SK-N-SH treated with all-trans-retinoic acid at 6 μM for 48 hours (cell line): Measurements from ENCODE around the gene MPHOSPH8.
A peak's percentile ranks its signal among the peaks of the same experiment; 100 is the strongest.
"Not testable (repeated sequence)": the region's sequence is repeated elsewhere in the genome, so short reads cannot be mapped to it uniquely, and the experiment has no call there.

Experiments
- ATAC-seq: fragments of 200-7000 bp; cut with Tn5 transposase; 3 replicates; pipeline ENCODE4 v1.9.1; 2020; ENCODE audit warnings: mild to moderate bottlenecking, moderate library complexity
- ARNTL ChIP-seq: fragments of 450-650 bp; formaldehyde crosslinking; IDR thresholded peaks from 2 replicates; pipeline ENCODE4 v1.5.0; 2020; ENCODE audit warnings: low read depth, mild to moderate bottlenecking, moderate library complexity, borderline replicate concordance
- BACH2 ChIP-seq: fragments of 250-450 bp; sonication (Bioruptor Pico); IDR thresholded peaks from 2 replicates; pipeline ENCODE4 v1.9.0; 2021; ENCODE audit warnings: mild to moderate bottlenecking, borderline replicate concordance
- CREB5 ChIP-seq: fragments of 250-450 bp; sonication (Bioruptor Pico); IDR thresholded peaks from 2 replicates; pipeline ENCODE4 v1.5.1; 2020; ENCODE audit warnings: low read depth, mild to moderate bottlenecking, moderate library complexity
- CSDC2 ChIP-seq: fragments of 250-450 bp; sonication (Bioruptor Pico); IDR thresholded peaks from 2 replicates; pipeline ENCODE4 v1.5.0; 2020; ENCODE audit warnings: mild to moderate bottlenecking, moderate library complexity
- CSRNP3 ChIP-seq: fragments of 250-450 bp; sonication (Bioruptor Pico); IDR thresholded peaks from 2 replicates; pipeline ENCODE4 v1.5.1; 2021; ENCODE audit warnings: mild to moderate bottlenecking, moderate library complexity
- GLIS3 ChIP-seq: fragments of 250-450 bp; sonication (Bioruptor Pico); IDR thresholded peaks from 2 replicates; pipeline ENCODE4 v1.5.0; 2020; ENCODE audit warnings: mild to moderate bottlenecking, moderate library complexity
- ISL1 ChIP-seq: fragments of 250-450 bp; sonication (Bioruptor Pico); IDR thresholded peaks from 2 replicates; pipeline ENCODE4 v2.1.2; 2022; ENCODE audit warnings: mild to moderate bottlenecking, moderate library complexity
- POU6F1 ChIP-seq: fragments of 250-450 bp; sonication (Bioruptor Pico); IDR thresholded peaks from 2 replicates; pipeline ENCODE4 v1.8.0; 2021; ENCODE audit warnings: low read depth, mild to moderate bottlenecking, moderate library complexity, borderline replicate concordance
- PPARA ChIP-seq: fragments of 250-450 bp; sonication (Bioruptor Pico); IDR thresholded peaks from 2 replicates; pipeline ENCODE4 v1.5.0; 2020; ENCODE audit warnings: mild to moderate bottlenecking, borderline replicate concordance
- RARB ChIP-seq: fragments of 250-450 bp; sonication (Bioruptor Pico); IDR thresholded peaks from 2 replicates; pipeline ENCODE4 v1.8.0; 2021; ENCODE audit warnings: mild to moderate bottlenecking, moderate library complexity
- SNAI2 ChIP-seq: fragments of 250-450 bp; sonication (Bioruptor Pico); IDR thresholded peaks from 2 replicates; pipeline ENCODE4 v1.5.0; 2020; ENCODE audit warnings: mild to moderate bottlenecking, moderate library complexity
- TCF4 ChIP-seq: fragments of 250-450 bp; sonication (Bioruptor Pico); IDR thresholded peaks from 2 replicates; pipeline ENCODE4 v1.8.0; 2021; ENCODE audit warnings: mild to moderate bottlenecking, moderate library complexity, borderline replicate concordance
- TSHZ2 ChIP-seq: fragments of 250-450 bp; sonication (Bioruptor Pico); IDR thresholded peaks from 2 replicates; pipeline ENCODE4 v1.5.0; 2020; ENCODE audit warnings: mild to moderate bottlenecking, moderate library complexity
- ZC3H10 ChIP-seq: fragments of 250-450 bp; sonication (Bioruptor Pico); IDR thresholded peaks from 2 replicates; pipeline ENCODE4 v1.5.1; 2021; ENCODE audit warnings: mild to moderate bottlenecking, moderate library complexity
- ZFP3 ChIP-seq: fragments of 250-450 bp; sonication (Bioruptor Pico); IDR thresholded peaks from 2 replicates; pipeline ENCODE4 v1.5.0; 2020; ENCODE audit warnings: mild to moderate bottlenecking, moderate library complexity
- ZFP30 ChIP-seq: fragments of 450-650 bp; formaldehyde crosslinking; IDR thresholded peaks from 2 replicates; pipeline ENCODE4 v1.5.0; 2022; ENCODE audit warnings: mild to moderate bottlenecking, moderate library complexity
- ZNF565 ChIP-seq: fragments of 450-650 bp; formaldehyde crosslinking; conservative IDR thresholded peaks from 2 replicates; pipeline ENCODE4 v1.5.0; 2020; ENCODE audit warnings: low read depth, mild to moderate bottlenecking, moderate library complexity
- ZNF70 ChIP-seq: fragments of 450-650 bp; formaldehyde crosslinking; IDR thresholded peaks from 2 replicates; pipeline ENCODE4 v1.5.0; 2020; ENCODE audit warnings: mild to moderate bottlenecking, moderate library complexity
- ZNF8 ChIP-seq: fragments of 450-650 bp; formaldehyde crosslinking; IDR thresholded peaks from 2 replicates; pipeline ENCODE4 v1.5.0; 2020; ENCODE audit warnings: mild to moderate bottlenecking, moderate library complexity

The MPHOSPH8 gene

GRCh38 chr13:19624265-19624664 is 9.2 kb upstream of the MPHOSPH8 start:
- no peak for ATAC-seq

GRCh38 chr13:19632915-19633478 is 462 bp upstream of the MPHOSPH8 start:
- ATAC-seq: peak; percentile 69
- TF ChIP-seq GLIS3 (no peak), CSDC2 (CRISPR knock-in tag) (no peak), ZNF8 (CRISPR knock-in tag) (no peak)
- TF ChIP-seq, all 23 proteins: peak for 0

More at GRCh38 chr13:19624265-19624664, 9.2 kb upstream of the MPHOSPH8 start:
- TF ChIP-seq GLIS3 (no peak), ARNTL (CRISPR knock-in tag) (no peak), ZNF70 (CRISPR knock-in tag) (no peak), CREB5 (CRISPR knock-in tag) (no peak), CSRNP3 (CRISPR knock-in tag) (no peak), POU6F1 (CRISPR knock-in tag) (no peak), TCF4 (CRISPR knock-in tag) (no peak)

GRCh38 chr13:19634256-19634740 is 839 bp downstream of the MPHOSPH8 start:
- TF ChIP-seq SNAI2 (CRISPR knock-in tag) (no peak), ZNF70 (CRISPR knock-in tag) (no peak), TCF4 (CRISPR knock-in tag) (no peak), PPARA (no peak), ISL1 (no peak), RARB (CRISPR knock-in tag) (no peak), CREB5 (CRISPR knock-in tag) (no peak), ZC3H10 (CRISPR knock-in tag) (no peak), ZFP3 (CRISPR knock-in tag) (no peak), GLIS3 (no peak), ZFP30 (CRISPR knock-in tag) (no peak), BACH2 (CRISPR knock-in tag) (no peak), ZNF565 (no peak), ARNTL (CRISPR knock-in tag) (no peak), TSHZ2 (CRISPR knock-in tag) (no peak)
- ATAC-seq: peak; percentile 73

- ATAC-seq: not testable (repeated sequence)
Measured at GRCh38 chr13:19635926-19636325, 2.5 kb downstream of the MPHOSPH8 start.
